GM19455 (cell line): Measurements from ENCODE around the gene PDC.
"Not testable (repeated sequence)": the region's sequence is repeated elsewhere in the genome, so short reads cannot be mapped to it uniquely, and the experiment has no call there.

Experiments used
- ATAC-seq: cut with Tn5 transposase; IDR thresholded peaks from one replicate; pipeline ENCODE4 v1.9.1; 2021; ENCODE audit not compliant: unreplicated experiment

Gene PDC

DNA sequence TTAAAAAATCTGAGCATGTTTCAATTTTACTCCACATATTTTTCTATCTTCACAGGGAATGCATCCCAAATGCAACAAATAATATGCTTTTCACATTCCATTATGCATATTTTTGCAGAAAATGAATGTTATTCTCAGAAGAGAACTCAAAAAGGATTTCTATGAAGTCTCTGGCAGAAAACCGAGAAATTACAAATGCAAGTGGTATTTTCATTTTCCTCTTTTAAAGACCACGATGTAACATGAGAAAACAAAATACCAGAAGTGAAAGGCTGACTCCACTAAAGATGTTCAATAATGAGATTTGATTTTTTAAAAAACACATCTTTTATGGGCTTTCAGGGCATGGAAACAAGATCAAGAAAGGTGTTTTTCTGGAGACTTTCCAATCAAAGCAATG lies 5.0 kb upstream of the PDC start:
- ATAC-seq, result no peak

DNA sequence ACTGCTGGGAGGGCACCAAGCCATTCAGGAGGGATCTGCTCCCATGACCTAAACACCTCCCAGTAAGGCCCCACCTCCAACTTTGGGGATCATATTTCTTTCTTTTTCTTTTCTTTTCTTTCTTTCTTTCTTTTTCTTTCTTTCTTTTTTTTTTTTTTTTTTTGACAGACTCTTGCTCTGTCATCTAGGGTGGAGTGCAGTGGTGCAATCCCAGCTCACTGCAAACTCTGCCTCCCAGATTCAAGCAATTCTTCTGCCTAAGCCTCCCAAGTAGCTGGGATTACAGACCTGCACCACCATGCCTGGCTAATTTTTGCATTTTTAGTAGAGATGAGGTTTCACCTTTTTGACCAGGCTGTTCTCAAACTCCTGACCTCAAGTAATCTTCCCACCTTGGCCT lies 4.6 kb upstream of the PDC start:
- ATAC-seq, result not testable (repeated sequence)

DNA sequence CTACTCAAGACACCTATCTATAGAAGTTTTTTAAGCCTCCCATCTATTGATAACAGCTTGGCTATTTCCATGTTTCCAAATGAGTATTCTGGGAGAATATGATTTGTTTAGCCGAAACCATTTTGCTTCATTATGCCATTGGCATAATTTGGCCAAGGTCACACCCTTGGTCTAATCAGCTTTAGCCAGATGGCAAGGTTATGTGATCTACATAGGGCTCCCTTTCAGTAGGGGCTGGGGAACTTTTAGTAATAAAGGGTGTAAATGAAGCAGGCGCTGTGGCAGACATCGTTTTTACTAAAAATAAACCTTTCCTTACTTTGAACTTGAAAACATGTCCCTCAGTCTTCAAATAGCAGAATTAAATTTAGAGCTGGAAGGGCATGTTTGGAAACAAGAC lies 3.0 kb upstream of the PDC start:
- no peak for ATAC-seq

DNA sequence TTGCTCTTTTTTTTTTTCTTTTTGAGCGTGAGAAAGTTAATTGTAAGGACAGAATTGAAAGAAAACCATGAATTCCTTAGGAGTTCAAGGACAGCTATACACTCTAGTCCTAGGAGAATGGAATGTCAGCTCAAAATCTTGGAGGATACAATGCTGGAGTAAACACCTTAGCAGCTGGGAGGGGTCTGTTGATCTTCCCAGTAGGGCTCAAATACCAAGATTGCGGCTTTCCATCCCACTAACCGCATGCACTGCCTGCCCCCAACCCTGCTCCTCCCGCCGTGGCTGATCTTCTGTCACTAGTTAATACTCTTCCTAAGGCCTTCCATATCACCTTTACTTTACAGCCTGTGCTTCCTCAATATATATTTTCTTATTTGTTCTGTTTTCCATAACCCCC lies 2.6 kb upstream of the PDC start:
- no peak for ATAC-seq

DNA sequence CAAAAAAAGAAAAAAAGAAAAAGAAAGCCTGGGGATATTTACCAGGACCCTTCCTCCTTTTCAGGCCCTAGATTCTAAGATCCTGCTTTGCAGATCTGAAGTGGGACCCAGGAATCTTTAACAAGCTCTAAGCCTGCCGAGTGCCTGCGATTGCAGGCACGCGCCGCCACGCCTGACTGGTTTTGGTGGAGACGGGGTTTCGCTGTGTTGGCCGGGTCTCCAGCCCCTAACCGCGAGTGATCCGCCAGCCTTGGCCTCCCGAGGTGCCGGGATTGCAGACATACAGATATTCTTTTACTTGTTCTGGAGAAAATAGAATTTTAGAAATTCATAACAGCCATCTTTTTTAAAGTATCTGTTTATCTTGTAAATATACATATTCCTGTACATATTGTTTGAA lies 1.8 kb downstream of the PDC start:
- not testable (repeated sequence) for ATAC-seq

DNA sequence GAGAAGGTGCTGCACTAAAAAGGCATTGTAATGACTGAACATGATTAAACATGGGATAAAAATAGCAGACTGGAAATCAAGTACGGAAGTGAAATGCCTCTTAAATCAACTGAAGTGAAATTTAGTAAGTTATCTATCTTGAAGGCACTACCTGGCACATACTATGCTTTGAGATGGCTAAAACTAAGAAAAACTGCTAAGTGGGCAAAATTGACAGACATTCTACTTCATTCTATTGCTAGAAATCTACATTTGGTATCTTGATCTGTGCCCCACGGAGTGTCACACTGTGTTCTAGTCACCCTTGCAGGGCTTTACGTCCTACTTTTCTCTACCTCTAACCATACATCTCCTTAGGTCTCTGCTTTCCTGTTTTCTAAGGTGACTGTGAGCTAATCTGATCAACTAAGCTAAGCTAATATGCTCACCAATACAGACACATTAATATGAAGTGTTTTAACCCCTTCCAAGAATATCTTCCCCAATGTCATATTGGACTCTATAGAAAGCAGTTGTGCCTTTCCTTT lies 4.1 kb downstream of the PDC start:
- no peak for ATAC-seq

DNA sequence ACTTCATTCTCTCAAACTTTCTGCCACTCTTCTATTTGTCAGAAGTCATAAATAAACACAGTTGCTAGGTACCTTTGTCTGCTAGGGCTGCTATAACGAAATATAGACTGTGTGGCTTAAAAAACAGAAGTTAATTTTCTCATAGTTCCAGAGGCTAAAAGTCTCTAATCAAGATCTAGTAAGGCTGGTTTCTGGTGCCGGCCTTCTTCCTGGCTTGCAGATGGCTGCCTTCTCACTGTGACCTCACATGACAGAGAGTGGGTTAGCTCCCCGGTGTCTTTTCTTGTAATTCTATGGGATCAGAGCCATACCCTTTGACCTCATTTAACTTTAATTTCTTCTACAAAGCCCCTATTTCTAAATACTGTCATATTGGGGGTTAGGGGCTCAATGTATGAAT lies 5.9 kb downstream of the PDC start:
- no peak for ATAC-seq

- no peak for ATAC-seq
Observed at GRCh38 chr1:186446152-186446551, 14.8 kb downstream of the PDC start.

- ATAC-seq, result peak; percentile 41
Observed at GRCh38 chr1:186443638-186444037, 17.3 kb downstream of the PDC start.

DNA sequence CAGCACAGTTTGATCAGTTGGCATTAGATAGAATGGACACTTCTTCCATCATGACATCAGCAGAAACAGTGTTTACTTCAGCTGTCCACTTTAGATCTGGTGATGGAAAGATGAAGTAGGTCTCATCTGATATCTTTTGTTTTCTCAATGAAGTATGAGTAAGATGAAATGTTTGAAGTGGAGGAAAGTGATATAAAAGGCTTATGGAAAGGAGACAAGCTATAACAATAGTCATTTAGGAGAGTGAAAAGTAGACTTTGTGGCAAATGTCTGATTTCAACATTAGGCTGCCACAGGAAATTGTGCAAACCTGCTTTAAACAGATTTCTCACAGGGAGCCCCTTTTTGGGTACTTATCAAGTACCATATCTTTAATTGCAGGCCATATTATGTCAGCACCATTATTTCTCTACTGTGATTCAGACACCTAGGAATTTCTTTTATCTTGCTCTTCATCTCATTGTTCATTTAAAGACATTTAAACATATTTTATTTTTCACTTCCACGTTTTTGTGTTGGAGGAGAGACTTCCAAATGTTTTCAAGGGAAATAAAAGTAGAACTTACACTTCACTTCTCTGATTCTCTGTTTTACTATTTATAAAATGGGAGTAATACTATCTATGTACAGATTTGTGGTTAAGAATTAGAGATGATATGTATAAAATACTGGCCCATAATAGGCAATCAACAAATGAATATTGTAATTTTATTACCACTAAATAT lies 18.1 kb downstream of the PDC start:
- no peak for ATAC-seq

DNA sequence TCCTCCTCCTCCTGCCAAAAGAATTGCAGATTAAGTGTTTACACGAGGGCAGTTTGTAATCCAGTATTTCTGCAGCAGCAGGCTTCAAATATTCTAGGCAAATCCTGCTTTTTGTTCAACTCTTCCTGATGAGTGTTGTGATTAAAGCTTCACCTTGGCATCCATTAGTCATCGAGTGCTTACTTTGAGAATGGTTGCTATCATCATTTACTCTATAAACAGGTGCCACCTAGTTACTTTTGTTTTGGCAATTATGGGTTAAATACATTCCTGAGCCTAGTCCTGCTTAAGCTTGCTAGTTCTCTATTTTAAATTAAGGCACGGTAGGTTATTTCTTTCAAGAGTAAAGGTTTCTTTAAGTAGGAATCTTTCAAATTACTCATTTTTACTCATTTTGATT lies 20.3 kb downstream of the PDC start:
- no peak for ATAC-seq

DNA sequence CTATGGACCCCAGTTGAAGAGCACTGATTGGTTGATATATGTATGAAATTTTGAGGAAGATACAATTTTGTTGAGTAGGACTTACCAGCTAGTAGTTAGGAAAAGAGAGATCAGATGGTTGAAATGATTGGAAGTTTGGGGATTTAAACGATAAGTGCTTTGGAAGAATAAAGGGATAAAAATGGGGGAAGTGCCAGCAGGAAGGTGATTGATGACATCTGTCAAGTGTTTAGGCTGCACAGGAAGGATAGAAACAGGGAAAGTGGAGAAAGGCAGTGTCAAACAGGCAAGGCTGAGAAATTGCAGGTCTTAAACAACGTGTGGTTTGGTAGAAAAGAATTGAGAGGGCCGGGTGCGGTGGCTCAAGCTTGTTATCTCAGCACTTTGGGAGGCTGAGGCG lies 22.3 kb downstream of the PDC start:
- no peak for ATAC-seq

- no peak for ATAC-seq
Observed at GRCh38 chr1:186435336-186435735, 25.6 kb downstream of the PDC start.

DNA sequence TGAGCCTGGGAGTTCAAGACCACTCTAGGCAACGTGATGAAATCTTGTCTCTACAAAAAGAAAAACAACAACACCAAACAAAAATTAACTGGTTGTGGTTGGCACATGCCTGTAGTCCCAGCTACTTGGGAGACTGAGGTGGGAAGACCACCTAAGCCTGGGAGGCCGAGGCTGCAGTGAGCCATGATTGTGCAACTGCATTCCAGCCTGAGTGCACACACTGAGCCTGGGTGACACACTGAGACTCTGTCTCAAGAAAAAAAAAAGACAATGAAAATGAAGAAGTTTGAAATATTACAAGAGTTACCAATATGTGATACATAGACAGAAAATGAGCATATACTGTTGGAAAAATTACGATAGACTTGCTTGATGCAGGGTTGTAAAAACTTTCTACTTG lies 31.9 kb downstream of the PDC start:
- no peak for ATAC-seq

DNA sequence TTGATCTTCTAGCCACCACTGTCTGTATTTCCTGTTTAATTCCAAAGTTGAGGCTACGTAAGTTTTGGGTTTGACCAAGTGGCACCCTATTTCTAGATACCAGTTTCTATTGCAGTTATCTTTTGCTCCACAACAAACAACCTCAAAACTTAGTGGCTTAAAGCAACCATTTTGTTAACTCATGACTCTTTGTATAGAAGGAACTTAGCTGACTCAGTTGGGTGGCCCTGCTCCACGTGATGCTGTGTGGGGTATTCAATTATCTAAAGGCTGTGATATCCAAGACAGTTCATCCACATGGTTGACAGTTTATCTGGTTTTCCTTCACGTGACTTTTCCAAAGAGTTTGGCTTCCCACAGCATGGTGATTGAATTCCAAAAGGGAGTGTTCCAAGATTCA lies 34.8 kb downstream of the PDC start:
- no peak for ATAC-seq

GRCh38 chr1:186424539-186424938 lies 36.4 kb downstream of the PDC start:
- ATAC-seq, result no peak

GRCh38 chr1:186421446-186421845 lies 39.5 kb downstream of the PDC start:
- no peak for ATAC-seq

GRCh38 chr1:186420923-186421322 lies 40.0 kb downstream of the PDC start:
- ATAC-seq, result peak; percentile 92

GRCh38 chr1:186420311-186420710 lies 40.6 kb downstream of the PDC start:
- no peak for ATAC-seq

DNA sequence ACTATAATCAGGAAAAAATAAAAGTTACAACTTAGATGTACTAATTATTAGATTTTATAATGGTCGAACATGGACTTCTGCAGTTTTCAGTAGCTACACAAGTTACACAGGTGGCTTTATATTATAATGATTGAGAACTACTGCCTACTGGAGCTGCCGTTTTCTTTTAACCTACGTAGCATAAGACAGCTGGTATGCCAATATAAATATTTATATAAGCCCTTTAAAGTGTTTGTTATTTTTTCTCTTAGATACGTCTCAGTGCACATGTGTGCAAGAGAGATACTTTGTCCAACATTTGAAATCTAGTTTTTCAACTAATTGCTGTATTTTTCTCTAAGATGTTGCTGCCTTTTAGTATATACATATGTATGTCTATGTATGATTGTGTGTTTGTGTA lies 42.4 kb downstream of the PDC start:
- no peak for ATAC-seq

GRCh38 chr1:186413319-186413718 lies 47.6 kb downstream of the PDC start:
- ATAC-seq, result no peak

DNA sequence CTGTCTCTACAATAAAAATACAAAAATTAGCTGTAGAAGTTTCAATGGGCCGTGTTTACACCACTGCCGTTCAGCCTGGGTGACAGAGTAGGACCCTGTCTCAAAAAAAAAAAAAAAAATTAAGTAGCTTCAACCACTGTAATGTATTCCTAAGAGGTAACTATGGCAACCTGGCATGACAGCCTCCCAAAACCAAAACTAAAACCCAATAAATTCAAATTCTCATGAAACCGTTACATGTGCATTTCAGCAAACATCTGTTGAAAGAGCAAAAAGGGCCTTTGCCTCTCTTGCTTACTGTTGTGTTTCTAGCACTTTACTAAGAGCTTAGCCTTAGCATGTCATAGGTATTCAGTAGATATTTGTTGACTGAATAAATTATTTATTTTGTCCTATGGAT lies 51.8 kb downstream of the PDC start:
- no peak for ATAC-seq

GRCh38 chr1:186404454-186405051 lies 56.4 kb downstream of the PDC start:
- ATAC-seq, result no peak
